Epithelial cell of esophagus (primary cell): Measurements from ENCODE around the gene SRGAP1.
"Not testable (repeated sequence)": the region's sequence is repeated elsewhere in the genome, so short reads cannot be mapped to it uniquely, and the experiment has no call there.

Experiments
- DNase-seq: peaks from one replicate; pipeline ENCODE4 v3.0.0; 2010; ENCODE audit warnings: low read depth
- H3K4me3 ChIP-seq: 2 replicates; pipeline ENCODE4 v1.5.1; 2011; ENCODE audit warnings: mild to moderate bottlenecking, low read length, control low read depth
- CTCF ChIP-seq: IDR thresholded peaks from 2 replicates; pipeline ENCODE4 v1.5.1; 2011; ENCODE audit warnings: low read depth, mild to moderate bottlenecking, low read length, control low read depth, inconsistent platforms; ENCODE audit not compliant: insufficient read depth; ENCODE audit errors: missing control alignments

Gene SRGAP1

GRCh38 chr12:64009321-64010068 is 165.0 kb downstream of the SRGAP1 start:
- no peak for TF ChIP-seq CTCF
- no peak overlapping the region for H3K4me3 ChIP-seq

DNA sequence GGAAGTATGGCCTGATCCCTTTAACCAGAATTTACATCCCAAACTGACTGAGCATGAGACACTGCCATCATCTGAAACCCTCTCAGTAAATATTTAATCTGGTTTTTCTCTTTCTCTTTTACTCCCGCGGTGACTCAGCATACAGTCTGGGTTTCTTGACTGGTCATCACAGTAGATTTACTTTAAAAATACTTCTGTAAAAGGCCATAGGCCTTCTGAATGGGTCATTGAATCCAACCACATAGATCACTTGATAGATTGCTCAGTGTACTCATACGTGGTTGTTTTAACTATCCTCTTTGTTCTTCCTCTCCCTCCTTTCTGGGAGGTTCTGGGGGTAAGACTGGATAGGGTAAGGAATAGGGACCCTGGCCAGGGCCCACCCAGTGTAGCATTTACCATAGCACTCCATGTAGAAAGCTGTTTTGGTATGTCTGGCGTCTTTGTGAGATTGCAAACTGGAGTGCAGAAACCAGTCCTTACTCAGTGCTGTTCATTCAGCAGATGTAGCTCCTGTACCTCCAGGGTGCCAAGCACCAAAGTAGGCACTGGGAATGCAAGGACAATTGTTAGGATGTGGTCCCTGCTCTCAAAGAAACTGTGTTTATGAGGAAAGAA is 165.7 kb downstream of the SRGAP1 start:
- no peak for DNase-seq
- no peak overlapping the region for H3K4me3 ChIP-seq
- TF ChIP-seq CTCF: no peak

More at GRCh38 chr12:64009321-64010068, 165.0 kb downstream of the SRGAP1 start:
- DNase-seq: no peak

- no peak for DNase-seq
- no peak overlapping the region for H3K4me3 ChIP-seq
- TF ChIP-seq CTCF: no peak
Measured at GRCh38 chr12:64016521-64016920, 172.0 kb downstream of the SRGAP1 start.

DNA sequence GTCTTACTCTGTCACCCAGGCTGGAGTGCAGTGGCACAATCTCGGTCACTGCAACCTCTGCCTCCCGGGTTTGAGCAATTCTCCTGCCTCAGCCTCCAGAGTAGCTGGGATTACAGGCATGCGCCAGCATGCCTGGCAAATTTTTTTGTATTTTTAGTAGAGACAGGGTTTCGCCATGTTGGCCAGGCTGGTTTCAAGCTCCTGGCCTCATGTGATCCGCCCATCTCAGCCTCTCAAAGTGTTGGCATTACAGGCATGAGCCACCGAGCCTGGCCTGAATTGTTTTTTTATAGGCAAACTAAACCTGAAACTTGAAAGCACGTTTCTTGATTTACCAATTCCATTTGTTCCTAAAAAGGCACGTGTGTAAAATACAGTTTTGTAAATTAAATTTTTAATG is 173.6 kb downstream of the SRGAP1 start:
- H3K4me3 ChIP-seq, DNase-seq: not testable (repeated sequence)

GRCh38 chr12:64018524-64018923 is 174.0 kb downstream of the SRGAP1 start:
- no peak overlapping the region for H3K4me3 ChIP-seq
- DNase-seq: no peak
- no peak for TF ChIP-seq CTCF

- H3K4me3 ChIP-seq: no peak overlapping the region
- TF ChIP-seq CTCF: no peak
- DNase-seq: no peak
Measured at GRCh38 chr12:64019101-64019500, 174.6 kb downstream of the SRGAP1 start.

DNA sequence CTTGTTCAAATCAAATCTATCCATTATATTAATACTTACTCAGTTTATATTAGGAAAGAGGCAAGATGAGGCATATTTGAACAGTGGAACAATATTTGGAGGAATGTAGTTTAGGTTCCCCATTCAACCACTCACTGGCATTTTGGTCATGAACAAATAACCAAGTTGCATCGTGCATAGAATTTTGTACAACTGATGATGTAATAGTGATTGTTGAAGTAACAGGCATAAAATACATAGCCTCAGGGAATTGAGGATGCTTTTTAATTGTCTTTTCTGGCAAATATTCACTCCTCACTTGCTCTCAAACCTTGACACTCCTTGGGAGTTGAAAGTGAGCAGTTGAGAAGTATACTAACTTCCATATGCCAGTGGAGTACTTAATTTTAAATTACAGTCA is 175.2 kb downstream of the SRGAP1 start:
- no peak for DNase-seq
- no peak overlapping the region for H3K4me3 ChIP-seq
- TF ChIP-seq CTCF: no peak
